Fibroblast of the aortic adventitia (primary cell): Measurements from ENCODE around the gene ESPNL. TPM values are rescaled to one million over a fixed set of nuclear protein-coding genes. Genes with fewer than 3 reads are reported as not detected.
A peak's percentile ranks its signal among the peaks of the same experiment; 100 is the strongest.

Experiments
- DNase-seq: peaks from one replicate; pipeline ENCODE4 v3.0.0-alpha.2; 2010; ENCODE audit warnings: low read depth
- H3K4me3 ChIP-seq: 2 replicates; pipeline ENCODE4 v1.5.1; 2011; ENCODE audit warnings: low read depth, mild to moderate bottlenecking, control low read depth, low read length, moderate library complexity
- CTCF ChIP-seq: IDR thresholded peaks from 2 replicates; pipeline ENCODE4 v1.5.1; 2011; ENCODE audit warnings: mild to moderate bottlenecking, low read length, control low read depth, inconsistent platforms; ENCODE audit not compliant: insufficient read depth
- total RNA-seq: library from RNA; depleted of rRNA; stranded (reverse); fragments of >200 nt; gene quantifications from 2 replicates; pipeline ENCODE4 v1.2.3, GENCODE V29; 2012; ENCODE audit warnings: low replicate concordance

ESPNL gene
- total RNA-seq, 1 donor = 1.4 TPM

GRCh38 chr2:238173692-238174091, 73.6 kb downstream of the ESPNL start:
- DNase-seq = no peak
- TF ChIP-seq CTCF = peak; percentile 21
- H3K4me3 ChIP-seq = no peak overlapping the region

DNA sequence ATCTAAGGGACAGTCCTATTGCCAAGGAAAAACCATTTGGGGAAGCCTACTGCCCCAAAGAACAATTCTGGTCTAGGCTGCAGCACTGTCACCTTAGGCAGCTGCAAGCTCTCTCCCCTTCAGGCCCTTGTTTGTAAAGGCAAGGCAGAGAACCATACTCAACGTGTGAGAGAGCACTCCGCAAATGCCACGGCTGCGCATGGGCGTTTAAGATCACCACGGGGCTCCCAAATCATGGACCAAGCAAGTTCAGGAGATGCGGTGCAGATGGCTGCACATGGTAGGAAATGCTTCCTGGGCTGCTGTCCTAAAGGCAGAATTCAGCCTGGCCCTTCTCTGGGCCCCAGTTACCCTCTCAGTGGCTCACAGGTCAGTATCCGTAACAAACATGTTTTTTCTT, 74.2 kb downstream of the ESPNL start:
- TF ChIP-seq CTCF = no peak
- no peak overlapping the region for H3K4me3 ChIP-seq
- no peak for DNase-seq

- TF ChIP-seq CTCF = no peak
- no peak for DNase-seq
- no peak overlapping the region for H3K4me3 ChIP-seq
These were observed 74.6 kb downstream of the ESPNL start for GRCh38 chr2:238174701-238175100.

- no peak overlapping the region for H3K4me3 ChIP-seq
- peak; percentile 37 for DNase-seq
- no peak for TF ChIP-seq CTCF
These were observed 76.5 kb downstream of the ESPNL start for GRCh38 chr2:238176613-238177012.

DNA sequence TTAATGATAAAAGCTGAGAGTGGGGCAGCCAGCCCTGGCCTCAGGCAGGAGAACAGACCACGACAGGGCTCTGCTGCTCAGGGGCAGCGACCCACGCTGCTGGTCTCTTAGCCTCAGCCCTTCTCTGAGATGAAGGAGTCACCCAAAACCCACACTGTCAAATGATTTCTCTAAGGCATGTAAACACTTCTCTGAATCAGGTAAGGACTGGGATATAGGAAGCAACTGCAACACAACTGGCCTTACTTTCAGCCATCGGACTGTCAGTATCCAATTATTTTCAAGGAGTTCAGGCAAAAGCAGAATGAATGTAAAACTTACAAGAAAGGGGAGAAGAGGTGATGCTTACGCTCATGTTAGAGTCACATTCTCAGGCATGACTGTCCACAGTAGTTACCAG, 80.4 kb downstream of the ESPNL start:
- TF ChIP-seq CTCF = no peak
- H3K4me3 ChIP-seq = no peak overlapping the region
- DNase-seq = no peak

DNA sequence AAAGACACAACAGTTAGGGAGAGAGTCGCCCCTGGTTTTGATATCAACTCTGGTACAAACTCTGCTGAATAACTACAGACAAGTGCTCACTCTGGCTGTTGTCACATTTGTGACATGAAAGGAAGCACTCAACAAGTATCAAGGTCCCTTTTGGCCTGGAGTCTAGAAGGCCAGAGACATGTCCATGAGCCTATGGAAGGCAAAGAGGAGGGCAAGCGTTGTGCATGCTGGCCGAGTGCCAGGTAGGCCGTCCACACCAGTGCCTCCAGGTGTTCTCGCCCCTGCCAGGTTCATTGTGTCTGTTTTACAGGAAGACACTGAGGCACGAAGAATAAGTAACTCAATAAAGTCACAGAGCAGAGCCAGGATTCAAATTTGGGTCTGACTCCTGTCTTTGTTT, 82.2 kb downstream of the ESPNL start:
- TF ChIP-seq CTCF = no peak
- no peak overlapping the region for H3K4me3 ChIP-seq
- no peak for DNase-seq

Other genes with a start within 250 kb of the ESPNL start
- 3.1 and 3.4 TPM in 2 replicates for gene RAMP1, start 240.7 kb upstream of the ESPNL start, total RNA-seq
- 49.8 and 57.6 TPM in 2 replicates for gene UBE2F, start 133.3 kb upstream of the ESPNL start, total RNA-seq
- gene SCLY, start 39.3 kb upstream of the ESPNL start, total RNA-seq = 2.6 and 13.0 TPM in 2 replicates
- 0.09 and 0.33 TPM in 2 replicates for gene KLHL30, start 38.3 kb downstream of the ESPNL start, total RNA-seq
- gene ERFE, start 58.6 kb downstream of the ESPNL start, total RNA-seq = 2.8 and 3.4 TPM in 2 replicates
- gene ILKAP, start 103.4 kb downstream of the ESPNL start, total RNA-seq = 18.6 and 19.0 TPM in 2 replicates
- gene HES6, start 139.7 kb downstream of the ESPNL start, total RNA-seq = 1.6 and 6.6 TPM in 2 replicates
- 1.9 and 10.8 TPM in 2 replicates for gene PER2, start 188.3 kb downstream of the ESPNL start, total RNA-seq
- 8.4 and 15.9 TPM in 2 replicates for gene TRAF3IP1, start 220.2 kb downstream of the ESPNL start, total RNA-seq